OCI-LY1 (cell line): Measurements from ENCODE around the gene TEX14.
"Not testable (repeated sequence)": the region's sequence is repeated elsewhere in the genome, so short reads cannot be mapped to it uniquely, and the experiment has no call there.

Experiments used
- H2AFZ ChIP-seq: fragments of 200-600 bp; sonication (generic), shearing (Covaris generic); 2 replicates; pipeline ENCODE4 v1.6.0; 2014; ENCODE audit warnings: antibody characterized with exemption, mild to moderate bottlenecking, low read length
- H3F3A ChIP-seq: fragments of 200-600 bp; sonication (generic), shearing (Covaris generic); 2 replicates; pipeline ENCODE4 v1.6.0; 2014; ENCODE audit warnings: mild to moderate bottlenecking, antibody characterized with exemption, low read length, moderate library complexity; ENCODE audit not compliant: insufficient read depth
- H3K27ac ChIP-seq: fragments of 200-600 bp; sonication (generic); 2 replicates; pipeline ENCODE4 v1.5.1; 2014; ENCODE audit warnings: low read length, mixed run types, mild to moderate bottlenecking, low read depth; ENCODE audit not compliant: poor library complexity, severe bottlenecking
- H3K27me3 ChIP-seq: fragments of 200-600 bp; sonication (generic); 2 replicates; pipeline ENCODE4 v1.6.0; 2014; ENCODE audit warnings: antibody characterized with exemption, mild to moderate bottlenecking, low read length, moderate library complexity; ENCODE audit not compliant: insufficient read depth
- H3K36me3 ChIP-seq: fragments of 200-600 bp; sonication (generic); 2 replicates; pipeline ENCODE4 v1.6.1; 2014; ENCODE audit warnings: mild to moderate bottlenecking, antibody characterized with exemption, low read length, moderate library complexity, mixed read lengths; ENCODE audit not compliant: insufficient read depth
- H3K4me1 ChIP-seq: fragments of 200-600 bp; sonication (generic); 2 replicates; pipeline ENCODE4 v1.5.1; 2014; ENCODE audit warnings: mild to moderate bottlenecking, low read length, moderate library complexity; ENCODE audit not compliant: insufficient read depth, severe bottlenecking
- H3K4me2 ChIP-seq: fragments of 200-600 bp; sonication (generic), shearing (Covaris generic); 2 replicates; pipeline ENCODE4 v1.6.1; 2014; ENCODE audit warnings: low read length
- H3K4me3 ChIP-seq: fragments of 200-600 bp; sonication (generic); 2 replicates; pipeline ENCODE4 v1.5.1; 2014; ENCODE audit warnings: low read length, low read depth, mild to moderate bottlenecking, mixed read lengths; ENCODE audit not compliant: poor library complexity, severe bottlenecking
- H3K79me2 ChIP-seq: fragments of 200-600 bp; shearing (Covaris generic); 2 replicates; pipeline ENCODE4 v1.6.1; 2016; ENCODE audit warnings: mixed run types, low read length, mixed read lengths; ENCODE audit not compliant: insufficient read depth
- H3K9ac ChIP-seq: fragments of 200-600 bp; sonication (generic), shearing (Covaris generic); 2 replicates; pipeline ENCODE4 v1.6.1; 2014; ENCODE audit warnings: mild to moderate bottlenecking, low read length, mixed read lengths
- H3K9me2 ChIP-seq: fragments of 200-600 bp; sonication (generic), shearing (Covaris generic); 2 replicates; pipeline ENCODE4 v1.6.1; 2014; ENCODE audit warnings: low read depth, mild to moderate bottlenecking, low read length, mixed read lengths
- H3K9me3 ChIP-seq: fragments of 200-600 bp; shearing (Covaris generic); 2 replicates; pipeline ENCODE4 v1.6.1; 2014; ENCODE audit warnings: low read length, mixed read lengths
- H4K20me1 ChIP-seq: fragments of 200-600 bp; sonication (generic), shearing (Covaris generic); 2 replicates; pipeline ENCODE4 v1.6.0; 2016; ENCODE audit warnings: mild to moderate bottlenecking, low read length; ENCODE audit not compliant: insufficient read depth
- CTCF ChIP-seq: fragments of 200-600 bp; sonication (generic), shearing (Covaris generic); IDR thresholded peaks from 2 replicates; pipeline ENCODE4 v1.5.1; 2017; ENCODE audit warnings: mild to moderate bottlenecking, antibody characterized with exemption, low read length, moderate library complexity, mixed read lengths
- EZH2 ChIP-seq: fragments of 200-600 bp; sonication (generic), shearing (Covaris generic); IDR thresholded peaks from 2 replicates; pipeline ENCODE4 v1.8.0; 2017; ENCODE audit warnings: borderline replicate concordance, mixed run types, mild to moderate bottlenecking, antibody characterized with exemption, low read length, moderate library complexity, mixed read lengths

The TEX14 gene

GRCh38 chr17:58686980-58687379 is 4.9 kb downstream of the TEX14 start:
- H3K27ac ChIP-seq = no peak overlapping the region
- H3K79me2 ChIP-seq = no peaks in the 10 kb centered on the region
- H3K9me3 ChIP-seq = no peaks in the 10 kb centered on the region
- no peak overlapping the region for H3K4me2 ChIP-seq
- H3K36me3 ChIP-seq = no peaks in the 10 kb centered on the region
- no peaks in the 10 kb centered on the region for H3K9me2 ChIP-seq
- H2AFZ ChIP-seq = no peak overlapping the region
- no peaks in the 10 kb centered on the region for H3K27me3 ChIP-seq
- TF ChIP-seq CTCF = no peak
- TF ChIP-seq EZH2 = no peak
- no peaks in the 10 kb centered on the region for H4K20me1 ChIP-seq
- H3K4me3 ChIP-seq = no peak overlapping the region
- H3K4me1 ChIP-seq = peaks cover 1% of the 10 kb centered on the region
- H3K9ac ChIP-seq = no peak overlapping the region
- no peaks in the 10 kb centered on the region for H3F3A ChIP-seq

DNA sequence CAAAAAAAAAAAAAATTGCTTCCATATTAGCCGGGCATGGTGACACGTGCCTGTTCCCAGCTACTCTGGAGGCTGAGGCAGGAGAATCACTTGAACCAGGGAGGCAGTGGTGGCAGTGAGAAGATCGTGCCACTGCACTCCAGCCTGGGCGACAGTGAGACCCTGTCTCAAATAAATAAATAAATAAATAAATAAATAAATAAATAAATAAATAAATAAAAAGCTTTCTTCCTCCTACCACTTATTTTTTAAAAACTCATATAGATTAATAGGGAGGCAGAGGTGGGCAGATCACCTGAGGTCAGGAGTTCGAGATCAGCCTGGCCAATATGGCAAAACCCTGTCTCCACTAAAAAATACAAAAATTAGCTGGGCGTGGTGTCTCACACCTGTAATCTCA is 7.4 kb downstream of the TEX14 start:
- H2AFZ ChIP-seq, H4K20me1 ChIP-seq, H3K79me2 ChIP-seq, H3F3A ChIP-seq, H3K9me2 ChIP-seq, H3K4me3 ChIP-seq, H3K27ac ChIP-seq, H3K36me3 ChIP-seq, H3K4me2 ChIP-seq, H3K4me1 ChIP-seq, H3K9me3 ChIP-seq, H3K27me3 ChIP-seq, H3K9ac ChIP-seq: not testable (repeated sequence)

- Histone ChIP-seq H3K4me1 (no peaks in the 10 kb centered on the region), H3K9me3 (no peaks in the 10 kb centered on the region), H3K79me2 (no peaks in the 10 kb centered on the region), H3K9ac (no peak overlapping the region), H3K27ac (no peak overlapping the region), H3F3A (no peaks in the 10 kb centered on the region), H3K36me3 (no peaks in the 10 kb centered on the region), H3K27me3 (no peaks in the 10 kb centered on the region), H4K20me1 (no peaks in the 10 kb centered on the region), H3K4me2 (no peak overlapping the region), H3K9me2 (no peaks in the 10 kb centered on the region), H2AFZ (no peak overlapping the region), H3K4me3 (no peak overlapping the region)
- no peak for TF ChIP-seq EZH2
- no peak for TF ChIP-seq CTCF
Observed at GRCh38 chr17:58684003-58684402, 7.8 kb downstream of the TEX14 start.

- Histone ChIP-seq H3K9ac (no peak overlapping the region), H3K4me3 (no peak overlapping the region), H3K79me2 (no peaks in the 10 kb centered on the region), H3K27ac (no peak overlapping the region), H2AFZ (no peak overlapping the region), H3K27me3 (no peaks in the 10 kb centered on the region), H3K36me3 (no peaks in the 10 kb centered on the region), H3K4me1 (no peaks in the 10 kb centered on the region), H3K4me2 (no peak overlapping the region), H3K9me2 (no peaks in the 10 kb centered on the region), H3K9me3 (no peaks in the 10 kb centered on the region), H3F3A (no peaks in the 10 kb centered on the region), H4K20me1 (no peaks in the 10 kb centered on the region)
- TF ChIP-seq EZH2 (no peak), CTCF (no peak)
Observed at GRCh38 chr17:58680038-58680369, 11.8 kb downstream of the TEX14 start.
